Duodenal mucosa (tissue), 2 donors: Measurements from ENCODE around the gene TNFAIP8L1.

Source experiments
- H3K27ac ChIP-seq: one replicate; pipeline ENCODE4 v1.7.0; 2013; ENCODE audit warnings: low read depth, low read length
- H3K27me3 ChIP-seq, 2 donors: one replicate each; pipeline ENCODE4 v1.7.0; 2013; ENCODE audit warnings: low read length in 2 of 2, control low read depth in 1 of 2; ENCODE audit not compliant: insufficient read depth in 2 of 2, control insufficient read depth in 1 of 2
- H3K36me3 ChIP-seq, 2 donors: one replicate each; pipeline ENCODE4 v1.7.0; 2013; ENCODE audit warnings: low read length in 2 of 2, control low read depth in 1 of 2; ENCODE audit not compliant: insufficient read depth in 2 of 2, control insufficient read depth in 1 of 2
- H3K4me1 ChIP-seq, 2 donors: one replicate each; pipeline ENCODE4 v1.7.0; 2013; ENCODE audit warnings: low read length in 2 of 2, control low read depth in 1 of 2; ENCODE audit not compliant: insufficient read depth in 2 of 2, control insufficient read depth in 1 of 2
- H3K4me3 ChIP-seq, 2 donors: one replicate each; pipeline ENCODE4 v1.7.0; 2013; ENCODE audit warnings: low read length in 2 of 2, low read depth in 1 of 2
- H3K9ac ChIP-seq, 2 donors: one replicate each; pipeline ENCODE4 v1.7.0; 2013; ENCODE audit warnings: low read length in 2 of 2, low read depth in 1 of 2
- H3K9me3 ChIP-seq, 2 donors: one replicate each; pipeline ENCODE4 v1.7.0; 2013; ENCODE audit warnings: low read length in 2 of 2, control low read depth in 1 of 2; ENCODE audit not compliant: control insufficient read depth in 1 of 2

The TNFAIP8L1 gene

DNA sequence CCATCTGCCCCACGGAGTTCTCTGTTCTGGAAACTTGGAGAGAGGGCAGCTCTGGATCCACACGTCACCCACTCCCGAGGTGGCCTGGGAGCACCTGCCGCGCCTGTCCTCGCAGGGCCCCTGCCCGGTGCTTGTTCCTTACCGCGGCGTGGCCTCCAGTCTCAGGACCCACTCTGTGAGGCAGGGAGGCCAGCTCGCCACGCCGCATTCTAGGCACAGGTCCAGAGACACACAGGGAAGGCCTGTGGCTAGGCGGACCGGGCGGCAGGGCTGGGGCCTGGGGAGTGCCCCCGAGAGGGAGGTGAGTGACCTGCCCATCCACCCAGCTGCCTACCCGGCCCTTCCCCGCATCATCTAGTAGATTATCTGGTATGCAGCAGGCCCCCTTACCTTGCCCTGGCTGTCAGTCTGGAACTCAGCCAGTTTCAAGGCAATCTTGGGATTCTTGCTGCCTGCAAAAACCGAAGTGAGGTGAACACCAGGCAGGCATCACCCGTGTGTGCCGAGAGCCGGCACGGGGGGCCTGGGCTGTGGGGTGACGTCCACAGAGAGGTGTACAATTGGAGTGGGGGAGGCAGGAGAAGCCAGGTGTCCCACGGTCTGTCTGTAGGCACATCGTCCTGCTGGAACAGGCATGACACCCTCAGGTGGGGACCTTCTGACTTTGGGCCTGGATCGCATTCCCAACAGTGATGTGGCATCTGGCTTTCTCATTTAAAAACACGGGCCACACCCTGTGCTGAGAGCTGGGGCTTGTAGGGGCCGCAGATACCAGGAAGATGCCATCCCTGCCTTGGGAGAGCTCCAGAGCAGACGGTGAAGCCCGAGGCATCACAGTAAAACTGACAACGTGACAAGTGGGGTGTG lies 60.7 kb downstream of the TNFAIP8L1 start:
- H3K27ac ChIP-seq: no peak overlapping the region
- H3K27me3 ChIP-seq: no peaks in the 10 kb centered on the region
- no peaks in the 10 kb centered on the region for H3K4me1 ChIP-seq
- H3K4me3 ChIP-seq: no peak overlapping the region
- peaks cover 22 to 86% of the 10 kb centered on the region in 2 donors for H3K36me3 ChIP-seq
- H3K9me3 ChIP-seq: no peaks in the 10 kb centered on the region
- no peak overlapping the region for H3K9ac ChIP-seq

- no peaks in the 10 kb centered on the region for H3K9me3 ChIP-seq
- H3K27me3 ChIP-seq: no peaks in the 10 kb centered on the region
- no peak overlapping the region for H3K9ac ChIP-seq
- peaks cover 0 to 2% of the 10 kb centered on the region in 2 donors for H3K4me1 ChIP-seq
- no peak overlapping the region for H3K4me3 ChIP-seq
- peaks cover 17 to 86% of the 10 kb centered on the region in 2 donors for H3K36me3 ChIP-seq
- no peak overlapping the region for H3K27ac ChIP-seq
Observed at GRCh38 chr19:4700693-4700970, 61.3 kb downstream of the TNFAIP8L1 start.

DNA sequence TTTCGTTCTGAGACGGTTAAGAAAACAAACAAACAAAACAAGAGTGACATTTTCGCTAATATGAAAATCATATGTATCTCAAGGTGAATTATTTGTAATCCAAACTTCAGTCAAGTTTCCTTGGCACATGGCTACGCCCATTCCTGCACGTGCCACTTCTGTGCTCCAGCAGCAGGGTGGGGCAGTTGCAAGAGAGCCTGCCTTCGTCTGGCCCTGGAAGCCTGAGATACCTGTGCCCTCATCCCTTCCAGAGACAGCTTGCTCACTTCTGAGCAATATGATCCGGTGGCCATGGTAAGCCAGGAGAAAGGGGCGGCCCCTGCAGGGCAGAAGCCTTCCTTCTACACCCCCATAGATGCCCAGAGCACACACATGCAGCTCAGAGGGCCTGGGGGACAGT lies 62.2 kb downstream of the TNFAIP8L1 start:
- Histone ChIP-seq H3K27me3 (no peaks in the 10 kb centered on the region), H3K9ac (no peak overlapping the region), H3K27ac (no peak overlapping the region), H3K4me3 (no peak overlapping the region), H3K4me1 (peaks cover 0 to 6% of the 10 kb centered on the region in 2 donors), H3K36me3 (peaks cover 17 to 87% of the 10 kb centered on the region in 2 donors), H3K9me3 (no peaks in the 10 kb centered on the region)

GRCh38 chr19:4702764-4703163 lies 63.4 kb downstream of the TNFAIP8L1 start:
- peaks cover 0 to 6% of the 10 kb centered on the region in 2 donors for H3K4me1 ChIP-seq
- no peaks in the 10 kb centered on the region for H3K9me3 ChIP-seq
- H3K27me3 ChIP-seq: no peaks in the 10 kb centered on the region
- peaks cover 15 to 82% of the 10 kb centered on the region in 2 donors for H3K36me3 ChIP-seq
- no peak overlapping the region for H3K4me3 ChIP-seq
- no peak overlapping the region for H3K27ac ChIP-seq
- H3K9ac ChIP-seq: no peak overlapping the region

GRCh38 chr19:4703671-4704316 lies 64.5 kb downstream of the TNFAIP8L1 start:
- H3K27me3 ChIP-seq: no peaks in the 10 kb centered on the region
- peaks cover 15 to 77% of the 10 kb centered on the region in 2 donors for H3K36me3 ChIP-seq
- no peak overlapping the region for H3K27ac ChIP-seq
- H3K9me3 ChIP-seq: no peaks in the 10 kb centered on the region
- H3K4me3 ChIP-seq: no peak overlapping the region
- H3K4me1 ChIP-seq: peaks cover 0 to 6% of the 10 kb centered on the region in 2 donors
- no peak overlapping the region for H3K9ac ChIP-seq

DNA sequence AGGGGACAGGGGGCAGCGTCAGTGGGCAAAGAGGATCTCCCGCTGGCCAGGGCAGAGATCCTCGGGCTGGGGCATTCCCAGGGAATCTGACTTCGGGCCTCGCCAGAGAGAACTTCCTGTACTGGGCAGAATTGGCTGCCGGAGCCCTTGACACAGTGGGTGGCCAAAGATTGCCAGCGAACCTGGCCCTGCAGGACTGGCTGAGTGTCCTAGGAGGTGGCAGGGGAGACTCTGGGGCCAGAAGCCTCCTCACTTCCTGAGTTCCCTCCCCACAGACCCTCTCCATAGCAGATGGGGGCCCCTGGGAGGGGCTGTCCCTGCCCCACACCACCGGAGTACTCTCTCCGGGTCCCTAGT lies 65.0 kb downstream of the TNFAIP8L1 start:
- peaks cover 0 to 6% of the 10 kb centered on the region in 2 donors for H3K4me1 ChIP-seq
- no peak overlapping the region for H3K4me3 ChIP-seq
- no peak overlapping the region for H3K27ac ChIP-seq
- H3K36me3 ChIP-seq: peaks cover 13 to 79% of the 10 kb centered on the region in 2 donors
- H3K27me3 ChIP-seq: no peaks in the 10 kb centered on the region
- H3K9ac ChIP-seq: no peak overlapping the region
- no peaks in the 10 kb centered on the region for H3K9me3 ChIP-seq
